ENCODE measurements around the gene WDPCP.

Gene WDPCP

GRCh38 chr2:63425606-63426005 lies 162.7 kb downstream of the WDPCP start:
- no peak for ATAC-seq
- TF ChIP-seq ESRRG (CRISPR knock-in tag; IDR thresholded peaks at IDR 0.05) = no peak
- no peak for TF ChIP-seq TOX (CRISPR knock-in tag; IDR thresholded peaks at IDR 0.05; ENCODE audit: borderline replicate concordance)
- TF ChIP-seq ZNF565 (CRISPR knock-in tag; conservative IDR thresholded peaks at IDR 0.05; ENCODE audit: low read depth) = no peak
- TF ChIP-seq PATZ1 (CRISPR knock-in tag; IDR thresholded peaks at IDR 0.05; ENCODE audit: borderline replicate concordance) = no peak

- ATAC-seq = no peak
- TF ChIP-seq ESRRG (CRISPR knock-in tag; IDR thresholded peaks at IDR 0.05) (no peak), ARNTL (CRISPR knock-in tag; IDR thresholded peaks at IDR 0.05; ENCODE audit: borderline replicate concordance, low read depth) (no peak), BACH2 (CRISPR knock-in tag; IDR thresholded peaks at IDR 0.05; ENCODE audit: borderline replicate concordance) (no peak), TCF4 (CRISPR knock-in tag; IDR thresholded peaks at IDR 0.05; ENCODE audit: borderline replicate concordance) (no peak), CREB5 (CRISPR knock-in tag; IDR thresholded peaks at IDR 0.05; ENCODE audit: low read depth) (no peak), CSRNP3 (CRISPR knock-in tag; IDR thresholded peaks at IDR 0.05) (no peak), ISL1 (CRISPR knock-in tag; IDR thresholded peaks at IDR 0.05) (no peak), SNAI2 (CRISPR knock-in tag; IDR thresholded peaks at IDR 0.05) (no peak), ZNF70 (CRISPR knock-in tag; IDR thresholded peaks at IDR 0.05) (no peak), ZFP30 (CRISPR knock-in tag; IDR thresholded peaks at IDR 0.05) (no peak), ZNF8 (CRISPR knock-in tag; IDR thresholded peaks at IDR 0.05) (no peak), PATZ1 (CRISPR knock-in tag; IDR thresholded peaks at IDR 0.05; ENCODE audit: borderline replicate concordance) (no peak), GLIS3 (CRISPR knock-in tag; IDR thresholded peaks at IDR 0.05) (no peak), OSR1 (CRISPR knock-in tag; IDR thresholded peaks at IDR 0.05) (no peak)
These were observed 163.2 kb downstream of the WDPCP start for GRCh38 chr2:63425079-63425416.

- no peak for ATAC-seq
- no peak for TF ChIP-seq POU6F1 (CRISPR knock-in tag; IDR thresholded peaks at IDR 0.05; ENCODE audit: borderline replicate concordance, low read depth)
- no peak for TF ChIP-seq ESRRG (CRISPR knock-in tag; IDR thresholded peaks at IDR 0.05)
- TF ChIP-seq ZNF8 (CRISPR knock-in tag; IDR thresholded peaks at IDR 0.05) = no peak
- no peak for TF ChIP-seq ZFP30 (CRISPR knock-in tag; IDR thresholded peaks at IDR 0.05)
- no peak for TF ChIP-seq OSR1 (CRISPR knock-in tag; IDR thresholded peaks at IDR 0.05)
These were observed 163.8 kb downstream of the WDPCP start for GRCh38 chr2:63424329-63425078.

GRCh38 chr2:63422556-63422955 lies 165.7 kb downstream of the WDPCP start:
- no peak for ATAC-seq
- no peak for TF ChIP-seq PATZ1 (CRISPR knock-in tag; IDR thresholded peaks at IDR 0.05; ENCODE audit: borderline replicate concordance)
- no peak for TF ChIP-seq GLIS3 (CRISPR knock-in tag; IDR thresholded peaks at IDR 0.05)
- no peak for TF ChIP-seq PPARA (CRISPR knock-in tag; IDR thresholded peaks at IDR 0.05; ENCODE audit: borderline replicate concordance)
- no peak for TF ChIP-seq ESRRG (CRISPR knock-in tag; IDR thresholded peaks at IDR 0.05)
- TF ChIP-seq RARB (CRISPR knock-in tag; IDR thresholded peaks at IDR 0.05) = no peak
- no peak for TF ChIP-seq ZNF565 (CRISPR knock-in tag; conservative IDR thresholded peaks at IDR 0.05; ENCODE audit: low read depth)
- TF ChIP-seq BACH2 (CRISPR knock-in tag; IDR thresholded peaks at IDR 0.05; ENCODE audit: borderline replicate concordance) = no peak
- TF ChIP-seq TOX (CRISPR knock-in tag; IDR thresholded peaks at IDR 0.05; ENCODE audit: borderline replicate concordance) = no peak
- TF ChIP-seq ZFP3 (CRISPR knock-in tag; IDR thresholded peaks at IDR 0.05) = no peak
- no peak for TF ChIP-seq ZC3H10 (CRISPR knock-in tag; IDR thresholded peaks at IDR 0.05)
- TF ChIP-seq OSR1 (CRISPR knock-in tag; IDR thresholded peaks at IDR 0.05) = no peak
- TF ChIP-seq ZNF8 (CRISPR knock-in tag; IDR thresholded peaks at IDR 0.05) = no peak
